DOHH2 (cell line): ENCODE results near the gene COL27A1.

Experiments used
- CTCF ChIP-seq: fragments of 200-600 bp; sonication (generic); IDR thresholded peaks from one replicate; pipeline ENCODE4 v1.5.1; 2014; ENCODE audit warnings: antibody characterized with exemption, mild to moderate bottlenecking, low read depth, low read length; ENCODE audit not compliant: poor library complexity, severe bottlenecking
- EZH2phosphoT487 ChIP-seq: fragments of 200-600 bp; sonication (generic); IDR thresholded peaks from 2 replicates; pipeline ENCODE4 v1.6.1; 2017; ENCODE audit warnings: borderline replicate concordance, mild to moderate bottlenecking, antibody characterized with exemption, low read length, moderate library complexity, mixed read lengths

DNA sequence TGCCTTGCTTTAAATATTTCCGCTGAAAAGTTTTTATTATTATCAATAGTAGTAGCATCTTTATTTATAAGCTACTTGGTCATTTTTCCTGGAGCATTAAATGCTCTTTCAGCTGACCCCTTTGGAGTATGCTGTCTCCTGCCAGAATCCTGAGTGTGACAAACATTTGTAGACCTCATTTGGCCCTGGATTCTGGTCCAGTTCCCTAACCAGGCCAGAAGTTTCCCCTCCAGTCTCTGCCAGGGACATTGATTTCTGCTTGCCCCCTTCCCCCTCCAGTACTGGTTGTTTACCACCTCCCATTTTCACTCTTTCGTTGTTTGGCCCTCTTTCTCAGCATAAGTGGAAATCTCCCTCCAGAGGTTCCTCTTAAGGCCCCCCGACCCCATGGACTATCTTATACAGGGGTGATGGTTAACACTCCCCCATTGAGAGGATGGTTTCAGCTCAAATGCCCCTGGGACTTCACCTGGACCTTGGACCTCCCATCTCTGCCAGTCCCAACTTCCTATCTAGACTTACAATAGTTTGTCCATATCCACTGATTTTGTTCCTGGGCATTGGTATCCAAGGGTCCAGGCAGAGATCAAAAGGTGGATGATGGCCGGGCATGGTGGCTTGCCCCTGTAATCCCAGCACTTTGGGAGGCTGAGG, 24.6 kb upstream of the COL27A1 start:
- TF ChIP-seq CTCF (no peak), EZH2phosphoT487 (no peak)
